Renal cortical epithelial cell (primary cell): ENCODE results near the gene TADA3. TPM values are rescaled to one million over a fixed set of nuclear protein-coding genes. Genes with fewer than 3 reads are reported as not detected.

Experiments
- DNase-seq: peaks from one replicate; pipeline ENCODE4 v3.0.0-alpha.2; 2011; ENCODE audit warnings: low read depth
- total RNA-seq: library from RNA; depleted of rRNA; stranded (reverse); fragments of >200 nt; gene quantifications from 2 replicates; pipeline ENCODE4 v1.2.3, GENCODE V29; 2014

The TADA3 gene
- total RNA-seq, 1 donor from 2014 or later, result 57.5 TPM

- no peak for DNase-seq
Observed at GRCh38 chr3:9761919-9762318, 30.4 kb downstream of the TADA3 start.

DNA sequence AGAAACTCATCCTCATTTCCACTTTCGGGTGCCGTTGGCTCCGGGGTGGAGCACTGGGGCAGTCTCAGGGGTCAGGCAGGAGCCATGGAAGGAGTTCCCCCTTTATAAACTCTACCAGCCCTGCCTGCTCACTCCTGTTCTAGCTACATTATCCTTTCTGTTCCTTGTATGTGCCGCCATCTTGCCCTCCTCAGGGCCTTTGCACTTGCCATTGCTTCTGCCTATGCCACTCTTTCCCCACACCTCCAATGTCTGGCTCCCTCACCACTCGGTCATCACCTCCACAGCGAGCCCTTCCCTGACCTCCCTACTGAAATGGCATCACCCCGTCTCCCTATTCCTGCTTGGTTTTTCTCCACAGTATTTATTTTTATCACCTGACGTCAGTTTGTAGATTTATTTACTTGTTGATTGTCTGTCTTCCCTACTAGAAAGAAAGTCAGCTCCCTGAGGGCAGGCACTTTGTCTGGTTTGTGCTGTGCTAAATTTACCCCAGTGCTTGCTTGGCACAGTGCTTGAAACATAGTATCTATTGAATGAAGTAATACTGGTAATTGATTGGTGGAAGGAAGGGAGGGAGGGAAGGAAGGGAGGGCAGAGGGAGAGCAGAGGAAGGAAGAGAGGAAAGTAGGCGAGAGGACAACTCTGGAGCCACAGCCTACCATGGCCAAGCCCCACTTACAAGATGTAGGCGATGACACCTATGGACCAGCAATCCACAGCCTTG lies 31.3 kb downstream of the TADA3 start:
- no peak for DNase-seq

- no peak for DNase-seq
Observed at GRCh38 chr3:9757427-9757826, 34.8 kb downstream of the TADA3 start.

DNA sequence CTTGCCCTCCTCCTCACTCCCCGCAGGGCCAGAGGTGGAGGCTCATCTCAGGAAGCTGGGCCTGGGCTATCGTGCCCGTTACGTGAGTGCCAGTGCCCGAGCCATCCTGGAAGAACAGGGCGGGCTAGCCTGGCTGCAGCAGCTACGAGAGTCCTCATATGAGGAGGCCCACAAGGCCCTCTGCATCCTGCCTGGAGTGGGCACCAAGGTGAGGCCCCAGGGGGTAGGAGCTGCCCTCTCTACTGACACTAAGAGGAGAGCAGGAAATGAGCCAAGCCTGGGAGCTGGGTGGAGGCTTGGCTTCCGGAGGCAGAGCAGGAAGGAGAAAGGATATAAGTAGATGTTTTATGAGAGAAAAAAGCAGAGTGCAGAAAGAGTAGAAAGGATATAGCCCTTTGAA lies 37.6 kb downstream of the TADA3 start:
- no peak for DNase-seq

DNA sequence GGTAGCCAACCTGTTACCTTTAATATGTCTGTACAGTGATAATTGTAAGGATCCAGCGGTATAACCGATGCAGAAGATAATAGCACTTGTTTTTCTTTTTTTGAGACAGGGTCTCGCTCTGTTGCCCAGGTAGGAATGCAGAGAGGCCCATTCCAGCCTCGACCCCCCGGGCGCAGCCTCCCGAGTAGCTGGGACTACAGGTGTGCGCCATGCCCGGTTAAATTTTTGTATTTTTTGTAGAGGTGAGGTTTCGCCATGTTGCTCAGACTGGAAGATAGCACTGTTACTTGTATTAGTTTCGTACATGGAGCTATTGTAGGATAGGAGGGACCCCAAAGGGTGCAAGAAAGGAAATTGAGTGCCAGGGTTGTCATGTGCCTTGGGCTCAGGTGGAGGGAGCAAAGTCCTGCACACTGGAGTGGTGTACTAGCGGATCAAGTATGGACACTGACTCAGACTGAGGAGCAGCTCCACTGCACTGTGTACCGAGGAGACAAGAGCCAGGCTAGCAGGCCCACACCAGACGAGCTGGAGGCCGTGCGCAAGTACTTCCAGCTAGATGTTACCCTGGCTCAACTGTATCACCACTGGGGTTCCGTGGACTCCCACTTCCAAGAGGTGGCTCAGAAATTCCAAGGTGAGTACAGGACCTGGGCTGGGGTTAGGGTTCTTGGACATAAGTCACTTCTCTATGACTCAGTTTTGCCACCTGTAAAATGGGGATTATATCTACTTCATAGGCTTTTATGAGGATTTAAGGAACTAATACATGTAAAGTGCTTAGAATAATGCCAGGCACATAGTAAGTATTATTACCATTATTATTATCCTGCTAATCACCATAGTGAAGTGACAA lies 41.5 kb downstream of the TADA3 start:
- DNase-seq, result peak; percentile 59

DNA sequence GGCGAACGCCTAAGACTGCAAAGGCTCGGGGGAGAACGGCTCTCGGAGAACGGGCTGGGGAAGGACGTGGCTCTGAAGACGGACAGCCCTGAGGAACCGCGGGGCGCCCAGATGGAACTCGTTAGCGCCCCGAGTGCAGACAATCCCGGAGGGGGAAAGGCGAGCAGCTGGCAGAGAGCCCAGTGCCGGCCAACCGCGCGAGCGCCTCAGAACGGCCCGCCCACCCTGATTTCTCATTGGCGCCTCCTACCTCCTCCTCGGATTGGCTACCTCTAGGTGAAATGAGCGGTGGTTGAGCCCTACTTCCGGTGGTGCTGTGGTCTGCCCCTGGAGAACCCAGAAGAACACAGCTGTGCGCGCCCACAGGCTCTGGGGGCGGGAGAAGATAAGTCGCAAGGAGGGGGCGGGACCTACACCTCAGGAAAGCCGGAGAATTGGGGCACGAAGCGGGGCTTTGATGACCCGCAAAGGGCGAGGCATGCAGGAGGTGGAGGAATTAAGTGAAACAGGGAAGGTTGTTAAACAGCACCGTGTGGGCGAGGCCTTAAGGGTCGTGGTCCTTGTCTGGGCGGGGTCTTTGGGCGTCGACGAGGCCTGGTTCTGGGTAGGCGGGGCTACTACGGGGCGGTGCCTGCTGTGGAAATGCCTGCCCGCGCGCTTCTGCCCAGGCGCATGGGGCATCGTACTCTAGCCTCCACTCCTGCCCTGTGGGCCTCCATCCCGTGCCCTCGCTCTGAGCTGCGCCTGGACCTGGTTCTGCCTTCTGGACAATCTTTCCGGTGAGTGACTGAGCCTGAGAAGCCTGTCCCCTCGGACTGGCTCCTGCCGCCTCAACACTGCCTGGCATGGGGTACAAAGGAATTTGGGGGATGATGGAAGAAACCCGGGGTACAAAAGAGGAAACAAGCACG lies 42.4 kb downstream of the TADA3 start, which contains the start of gene OGG1:
Gene OGG1, plus strand, starts transcription at position 308 of the 911 bp plus-strand sequence. Its CDS starts 335 bp downstream, at position 643.
- DNase-seq, result peak; percentile 97

DNA sequence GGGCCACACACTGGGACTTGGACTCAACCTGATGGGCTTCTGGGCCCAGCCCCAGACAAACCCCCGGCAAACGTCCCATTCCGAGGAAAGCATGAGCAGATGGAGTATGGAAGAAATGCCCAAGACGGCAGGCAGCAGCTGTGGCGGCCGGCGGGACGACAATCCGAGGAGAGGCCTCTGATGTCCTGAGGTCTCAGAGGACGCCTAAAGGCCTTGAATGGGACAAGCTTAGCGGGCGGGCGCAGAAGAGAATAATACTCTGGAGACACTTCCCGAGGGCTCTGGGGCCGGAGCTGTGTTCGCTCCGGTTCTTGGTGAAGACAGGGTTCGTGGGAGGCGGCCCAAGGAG lies 43.0 kb downstream of the TADA3 start:
- peak; percentile 22 for DNase-seq

- no peak for DNase-seq
Observed at GRCh38 chr3:9748031-9748430, 44.2 kb downstream of the TADA3 start.

DNA sequence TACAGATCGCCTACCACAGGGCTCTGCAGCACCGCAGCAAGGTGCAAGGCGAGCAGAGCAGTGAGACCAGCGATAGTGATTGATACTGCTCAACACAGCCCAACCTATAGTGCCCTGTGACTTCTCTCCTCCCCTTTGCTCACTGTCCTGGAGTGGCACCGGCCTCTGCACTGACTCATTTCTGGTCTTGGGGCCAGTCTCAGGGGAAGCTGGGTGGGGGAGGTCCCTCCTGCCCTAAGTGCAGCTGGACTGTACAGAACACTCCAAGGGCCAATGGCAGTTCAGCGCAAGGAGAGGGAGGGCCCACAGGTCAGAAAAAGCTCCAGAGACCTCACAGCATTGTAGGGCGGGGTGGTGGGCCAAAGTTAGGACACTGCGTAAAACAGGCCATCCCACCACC lies 45.0 kb downstream of the TADA3 start:
- no peak for DNase-seq

GRCh38 chr3:9746330-9746729 lies 45.9 kb downstream of the TADA3 start:
- DNase-seq, result no peak

DNA sequence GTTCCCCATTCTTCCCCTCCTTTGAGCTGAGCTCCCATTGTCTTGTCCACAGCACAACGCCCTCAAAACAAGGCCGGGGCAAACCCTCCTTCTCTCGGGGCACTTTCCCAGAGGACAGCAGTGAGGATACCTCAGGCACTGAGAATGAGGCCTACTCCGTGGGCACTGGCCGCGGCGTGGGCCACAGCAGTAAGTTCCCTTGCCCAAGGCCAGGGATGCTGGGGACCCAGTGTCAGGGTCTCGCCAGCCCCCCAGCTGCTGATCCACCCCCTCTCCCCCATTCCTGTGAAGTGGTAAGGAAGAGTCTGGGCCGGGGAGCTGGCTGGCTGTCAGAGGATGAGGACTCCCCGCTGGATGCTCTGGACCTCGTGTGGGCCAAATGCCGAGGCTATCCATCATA lies 46.8 kb downstream of the TADA3 start:
- DNase-seq, result no peak

DNA sequence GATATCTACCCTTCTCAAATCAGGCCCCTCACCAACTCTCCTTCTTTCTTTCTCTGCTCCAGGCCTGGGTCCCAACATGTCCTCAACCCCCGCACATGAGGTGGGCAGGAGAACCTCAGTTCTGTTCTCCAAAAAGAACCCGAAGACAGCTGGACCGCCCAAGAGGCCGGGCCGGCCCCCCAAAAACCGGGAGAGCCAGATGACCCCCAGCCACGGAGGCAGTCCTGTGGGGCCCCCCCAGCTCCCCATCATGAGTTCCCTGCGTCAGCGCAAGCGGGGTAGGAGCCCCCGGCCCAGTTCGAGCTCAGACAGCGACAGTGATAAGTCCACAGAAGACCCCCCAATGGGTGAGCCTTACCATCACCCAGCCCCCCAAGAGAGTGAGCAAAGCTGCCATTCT lies 48.1 kb downstream of the TADA3 start:
- no peak for DNase-seq

DNA sequence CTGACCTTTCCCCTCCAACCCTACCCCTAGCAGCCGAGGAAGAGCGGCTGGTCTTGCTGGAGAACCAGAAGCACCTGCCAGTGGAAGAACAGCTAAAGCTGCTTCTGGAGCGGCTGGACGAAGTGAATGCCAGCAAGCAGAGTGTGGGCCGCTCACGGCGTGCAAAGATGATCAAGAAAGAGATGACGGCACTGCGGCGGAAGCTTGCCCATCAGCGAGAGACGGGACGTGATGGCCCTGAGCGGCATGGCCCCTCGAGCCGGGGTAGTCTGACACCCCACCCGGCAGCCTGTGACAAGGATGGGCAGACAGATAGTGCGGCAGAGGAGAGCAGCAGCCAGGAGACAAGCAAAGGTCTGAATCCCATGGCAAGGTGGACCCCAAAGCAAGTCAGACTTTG lies 48.7 kb downstream of the TADA3 start:
- DNase-seq, result no peak

- DNase-seq, result no peak
Observed at GRCh38 chr3:9742560-9742959, 49.7 kb downstream of the TADA3 start.

- DNase-seq, result no peak
Observed at GRCh38 chr3:9739181-9739580, 53.1 kb downstream of the TADA3 start.

- DNase-seq, result no peak
Observed at GRCh38 chr3:9736831-9737230, 55.4 kb downstream of the TADA3 start.

- DNase-seq, result peak; percentile 7
Observed at GRCh38 chr3:9732740-9733115, 59.5 kb downstream of the TADA3 start.

DNA sequence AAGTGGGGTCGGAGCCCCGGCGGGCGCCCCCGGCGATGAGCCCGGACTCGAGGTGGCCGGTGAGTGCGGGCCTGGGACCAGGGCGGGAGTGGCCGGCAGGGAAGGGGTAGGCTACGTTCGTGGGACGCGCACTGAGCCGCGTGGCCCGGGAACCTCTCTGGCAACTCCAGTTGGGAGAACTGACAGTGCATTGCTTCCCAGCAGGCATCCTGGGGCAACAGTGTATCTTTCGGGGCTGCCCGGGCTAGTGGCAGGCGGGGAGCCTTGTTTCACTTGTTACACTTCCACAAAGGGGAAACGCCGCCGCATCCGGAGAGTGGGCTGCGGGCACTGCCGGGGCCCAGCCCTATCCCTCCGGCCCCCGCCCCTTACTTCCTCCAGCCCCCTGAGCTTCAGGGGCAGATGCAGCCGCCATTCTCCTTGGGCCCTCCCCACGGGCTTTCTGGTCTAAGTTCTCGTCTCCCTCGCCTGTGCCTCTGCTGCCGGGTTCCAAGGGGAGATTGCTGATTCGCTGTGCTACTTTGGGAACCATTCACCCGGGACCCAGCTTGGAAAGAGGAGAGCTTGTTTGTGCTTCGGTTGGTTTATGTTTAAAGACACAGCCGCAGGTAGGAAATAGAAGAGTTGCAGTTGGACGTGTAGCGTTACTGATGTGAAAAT lies 60.1 kb downstream of the TADA3 start:
- DNase-seq, result no peak

GRCh38 chr3:9731206-9732079 lies 60.8 kb downstream of the TADA3 start, which contains the start of gene BRPF1:
TSS of gene BRPF1 (plus strand) at chr3:9731735. CDS start at chr3:9734141, 2,406 bp downstream.
- DNase-seq, result peak; percentile 91

GRCh38 chr3:9730657-9731205 lies 61.5 kb downstream of the TADA3 start:
- no peak for DNase-seq
